HTERT RPE-1 (cell line): ENCODE results near the gene MAPKAPK3.
"Not testable (repeated sequence)": the region's sequence is repeated elsewhere in the genome, so short reads cannot be mapped to it uniquely, and the experiment has no call there.

Experiments used
- in situ Hi-C: fragments of 300-500 bp; cut with MboI; formaldehyde crosslinking; loops from 4 replicates; pipeline ENCODE4 v1.14.3; 2020; ENCODE audit warnings: low sequenced_read_pairs

The MAPKAPK3 gene

GRCh38 chr3:50652709-50653108, 35.8 kb downstream of the MAPKAPK3 start:
- in situ Hi-C loops: no loop called here

- in situ Hi-C loops: no loop called here
Measured at GRCh38 chr3:50653937-50654595, 37.1 kb downstream of the MAPKAPK3 start.

DNA sequence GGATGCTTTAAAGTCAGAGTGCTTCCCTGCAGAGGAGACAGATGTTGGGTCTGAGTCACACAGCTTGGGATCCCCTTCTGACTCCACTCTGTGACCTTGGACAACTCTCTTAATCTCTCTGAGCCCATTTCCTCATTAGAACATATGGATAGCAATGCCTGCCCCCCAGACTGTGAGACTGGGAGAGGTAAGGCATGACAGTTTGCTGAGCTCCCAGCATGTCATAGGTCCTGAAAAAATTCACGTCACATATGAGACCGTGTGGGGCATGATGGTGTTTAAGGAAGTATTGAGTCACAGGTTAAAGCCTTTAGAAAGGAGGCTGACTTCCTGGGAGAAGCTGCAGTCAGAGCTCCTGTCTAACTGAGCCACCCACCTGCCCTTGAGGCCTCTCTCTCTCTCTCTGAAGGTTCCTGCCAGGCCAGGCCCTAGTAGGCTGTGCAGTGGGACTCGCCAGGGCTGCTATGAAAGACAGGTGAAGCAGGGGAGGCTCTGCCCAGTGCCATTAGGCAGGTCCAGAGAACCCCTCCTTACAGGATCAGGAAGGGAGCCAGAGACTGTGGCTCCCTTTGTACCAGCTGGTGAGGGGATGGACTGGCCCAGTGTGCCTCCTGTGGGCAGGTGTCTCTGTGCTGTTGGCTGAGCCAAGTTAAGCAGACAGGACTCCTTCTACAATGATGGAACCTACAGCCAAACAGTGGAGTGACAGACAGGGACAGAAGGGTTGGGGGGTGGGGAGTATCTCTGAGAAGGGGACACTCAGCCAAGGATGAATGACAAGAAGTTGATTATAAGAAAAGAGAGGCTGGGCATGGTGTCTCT, 38.3 kb downstream of the MAPKAPK3 start:
- in situ Hi-C loops: no loop called here

DNA sequence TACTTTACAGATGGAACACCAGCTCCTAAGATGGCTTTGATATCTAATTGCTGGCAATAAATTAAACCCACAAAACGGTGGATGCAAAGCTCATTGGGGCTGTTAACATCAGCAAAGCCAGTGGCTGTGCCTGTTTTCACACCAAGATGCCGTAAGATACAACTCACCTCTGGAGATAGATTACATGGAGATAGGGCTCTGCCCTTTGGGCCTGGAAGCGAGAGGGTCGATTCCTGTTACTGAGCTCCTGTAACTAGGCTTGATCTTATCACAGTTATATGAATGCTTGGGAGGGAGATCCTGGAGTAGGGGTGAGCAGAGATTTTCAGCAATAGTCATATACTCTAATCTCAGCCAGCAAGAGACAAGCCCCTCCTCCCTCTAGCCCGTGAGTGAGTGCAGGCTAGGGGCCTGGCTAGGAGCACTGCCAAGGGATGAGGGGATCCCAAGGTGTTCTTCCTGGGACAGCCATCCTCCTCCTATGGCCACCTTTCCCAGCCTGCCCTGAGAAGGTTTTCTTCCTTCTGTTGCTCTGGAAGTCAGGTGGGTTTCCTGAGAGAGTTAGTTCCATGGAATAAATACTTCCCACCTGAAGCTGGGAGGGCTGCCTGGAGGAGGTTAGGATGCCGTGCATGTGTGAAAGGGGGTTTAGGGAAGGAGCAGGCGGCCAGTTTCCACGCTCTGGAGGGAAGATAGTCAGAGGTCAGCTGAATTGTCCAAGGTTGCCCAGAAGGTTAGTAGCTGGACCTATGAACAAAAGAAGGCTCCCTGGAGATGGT, 39.7 kb downstream of the MAPKAPK3 start:
- in situ Hi-C loops: no loop called here

- in situ Hi-C loops: no loop called here
Measured at GRCh38 chr3:50657407-50657806, 40.5 kb downstream of the MAPKAPK3 start.

- in situ Hi-C loops: no loop called here
Measured at GRCh38 chr3:50657816-50658215, 40.9 kb downstream of the MAPKAPK3 start.

- in situ Hi-C loops: no loop called here
Measured at GRCh38 chr3:50658416-50658815, 41.5 kb downstream of the MAPKAPK3 start.

- in situ Hi-C loops: no loop called here
Measured at GRCh38 chr3:50658831-50659230, 41.9 kb downstream of the MAPKAPK3 start.

DNA sequence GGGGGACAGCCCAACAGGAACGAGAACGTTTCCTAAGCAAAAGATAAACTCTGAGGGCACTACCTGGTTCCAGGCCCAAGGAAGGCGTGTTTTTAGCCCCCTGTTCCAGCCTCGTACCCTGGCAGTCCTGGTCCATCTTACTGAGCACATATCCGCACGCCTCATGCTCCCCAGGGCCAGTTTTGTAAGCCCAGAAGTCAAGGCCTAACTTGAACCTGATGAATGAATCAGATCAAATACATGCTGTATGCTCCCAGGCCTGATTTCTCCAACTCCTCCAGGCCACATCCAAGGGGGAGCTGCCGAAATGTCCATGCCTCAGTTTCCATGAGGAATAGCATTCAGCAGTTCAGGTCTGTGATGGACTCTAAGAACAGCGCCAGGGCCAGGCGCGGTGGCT, 43.4 kb downstream of the MAPKAPK3 start:
- in situ Hi-C loops: no loop called here

DNA sequence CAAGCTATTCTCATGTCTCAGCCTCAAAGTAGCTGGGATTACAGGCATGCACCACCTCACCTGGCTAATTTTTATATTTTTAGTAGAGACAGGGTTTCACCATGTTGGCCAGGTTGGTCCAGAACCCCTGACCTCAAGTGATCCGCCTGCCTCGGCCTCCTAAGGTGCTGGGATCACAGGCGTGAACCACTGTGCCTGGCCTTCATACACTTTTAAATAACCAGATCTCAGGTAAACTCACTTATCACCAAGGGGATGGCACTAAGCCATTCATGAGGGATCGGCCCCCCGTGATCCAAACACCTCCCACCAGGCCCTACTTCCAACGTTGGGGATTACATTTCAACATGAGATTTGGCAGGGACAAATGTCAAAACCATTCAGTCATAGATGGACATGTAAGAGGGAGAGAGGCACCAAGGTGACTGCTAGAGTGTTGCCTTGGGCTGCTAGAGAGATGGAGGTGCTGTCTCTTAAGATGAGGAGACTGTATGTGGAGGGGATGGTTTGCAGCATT, 44.4 kb downstream of the MAPKAPK3 start:
- in situ Hi-C loops: no loop called here

GRCh38 chr3:50662408-50662807, 45.5 kb downstream of the MAPKAPK3 start:
- in situ Hi-C loops: no loop called here

GRCh38 chr3:50665081-50665840, 48.3 kb downstream of the MAPKAPK3 start:
- in situ Hi-C loops: no loop called here

GRCh38 chr3:50665841-50666115, 48.8 kb downstream of the MAPKAPK3 start:
- in situ Hi-C loops: not testable (repeated sequence)

DNA sequence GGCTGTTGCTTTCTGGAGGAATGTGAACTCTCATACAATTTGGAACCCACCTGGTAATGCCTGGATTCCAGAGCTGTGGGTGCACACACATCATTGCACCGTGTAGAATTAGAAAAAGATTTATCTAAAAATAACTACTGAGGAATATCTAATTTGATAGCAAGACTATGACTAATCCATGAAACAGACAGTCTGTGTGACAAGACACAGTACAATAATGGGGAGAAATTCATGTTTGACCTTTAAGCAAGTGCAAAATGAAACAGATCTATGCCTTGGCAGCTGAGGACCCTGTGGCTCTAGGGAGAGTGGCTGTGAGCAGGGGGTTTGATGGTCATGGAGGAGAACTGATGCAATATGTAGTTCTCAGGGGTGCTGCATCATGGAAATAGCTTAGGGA, 49.9 kb downstream of the MAPKAPK3 start:
- in situ Hi-C loops: no loop called here

GRCh38 chr3:50671331-50671730, 54.4 kb downstream of the MAPKAPK3 start:
- in situ Hi-C loops: no loop called here

DNA sequence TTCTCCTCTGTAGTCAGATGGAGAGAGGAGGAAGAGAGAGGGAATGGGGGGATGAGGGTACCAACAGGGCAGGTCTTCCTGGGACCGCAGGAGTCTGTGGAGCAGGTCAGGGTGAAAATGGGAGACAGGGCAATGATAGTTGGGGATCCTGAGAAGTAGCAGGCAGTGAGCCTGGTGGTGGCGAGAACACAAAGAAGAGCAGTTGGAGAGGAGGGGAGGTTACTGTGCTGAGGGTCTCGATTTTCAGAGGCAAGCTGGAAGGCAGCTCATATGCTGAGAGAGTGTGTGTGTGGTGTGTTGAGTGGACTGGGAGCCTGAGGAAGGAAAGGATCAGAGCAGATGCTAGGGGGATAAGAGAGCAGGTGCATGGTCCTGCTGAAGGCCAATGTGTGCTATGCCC, 55.7 kb downstream of the MAPKAPK3 start:
- in situ Hi-C loops: no loop called here

- in situ Hi-C loops: no loop called here
Measured at GRCh38 chr3:50673931-50674330, 57.0 kb downstream of the MAPKAPK3 start.

- in situ Hi-C loops: no loop called here
Measured at GRCh38 chr3:50674349-50675178, 57.6 kb downstream of the MAPKAPK3 start, which contains the start of gene DOCK3. TSS of gene DOCK3 (plus strand) at chr3:50674927. CDS start at chr3:50675264, 337 bp downstream.

- in situ Hi-C loops: no loop called here
Measured at GRCh38 chr3:50675179-50676030, 58.5 kb downstream of the MAPKAPK3 start.
